ENCODE measurements around the gene TPTE2. TPM values are rescaled to one million over a fixed set of nuclear protein-coding genes. Genes with fewer than 3 reads are reported as not detected.

The TPTE2 gene
- total RNA-seq, 1 donor from 2014 or later: not detected

GRCh38 chr13:19591864-19592263 is 30.5 kb upstream of the TPTE2 start:
- DNase-seq (ENCODE audit: low read depth): no peak
- Histone ChIP-seq H3K79me2 (ENCODE audit: insufficient read depth, low read length) (no peaks in the 10 kb centered on the region), H3K4me1 (ENCODE audit: insufficient read depth, low read length) (no peaks in the 10 kb centered on the region), H2AFZ (ENCODE audit: low read depth, low read length) (no peak overlapping the region), H3K9me3 (ENCODE audit: insufficient read depth, low read depth, low read length) (no peaks in the 10 kb centered on the region), H3K4me2 (ENCODE audit: low read length) (no peak overlapping the region), H3K27me3 (ENCODE audit: insufficient read depth, low read length) (no peaks in the 10 kb centered on the region), H4K20me1 (ENCODE audit: insufficient read depth, low read length) (no peaks in the 10 kb centered on the region), H3K27ac (ENCODE audit: low read depth, low read length) (no peak overlapping the region), H3K9ac (ENCODE audit: low read length) (no peak overlapping the region), H3K36me3 (ENCODE audit: insufficient read depth, low read length) (no peaks in the 10 kb centered on the region), H3K4me3 (ENCODE audit: insufficient read depth, low read depth, low read length) (no peak overlapping the region)
- Mint-ChIP-seq H3K4me1 (ENCODE audit: low read depth, unreplicated experiment) (no peaks in the 10 kb centered on the region), H3K27me3 (ENCODE audit: low read depth, unreplicated experiment) (peaks cover 10% of the 10 kb centered on the region), H3K27ac (ENCODE audit: unreplicated experiment) (no peak overlapping the region), H3K9me3 (ENCODE audit: unreplicated experiment) (peaks cover 4% of the 10 kb centered on the region), H3K4me3 (ENCODE audit: unreplicated experiment) (no peak overlapping the region), H3K36me3 (ENCODE audit: low read depth, unreplicated experiment) (no peaks in the 10 kb centered on the region)
- no peak for TF ChIP-seq EZH2 (IDR thresholded peaks at IDR 0.05; ENCODE audit: insufficient read depth, low read length)
- TF ChIP-seq, protein P1, sequence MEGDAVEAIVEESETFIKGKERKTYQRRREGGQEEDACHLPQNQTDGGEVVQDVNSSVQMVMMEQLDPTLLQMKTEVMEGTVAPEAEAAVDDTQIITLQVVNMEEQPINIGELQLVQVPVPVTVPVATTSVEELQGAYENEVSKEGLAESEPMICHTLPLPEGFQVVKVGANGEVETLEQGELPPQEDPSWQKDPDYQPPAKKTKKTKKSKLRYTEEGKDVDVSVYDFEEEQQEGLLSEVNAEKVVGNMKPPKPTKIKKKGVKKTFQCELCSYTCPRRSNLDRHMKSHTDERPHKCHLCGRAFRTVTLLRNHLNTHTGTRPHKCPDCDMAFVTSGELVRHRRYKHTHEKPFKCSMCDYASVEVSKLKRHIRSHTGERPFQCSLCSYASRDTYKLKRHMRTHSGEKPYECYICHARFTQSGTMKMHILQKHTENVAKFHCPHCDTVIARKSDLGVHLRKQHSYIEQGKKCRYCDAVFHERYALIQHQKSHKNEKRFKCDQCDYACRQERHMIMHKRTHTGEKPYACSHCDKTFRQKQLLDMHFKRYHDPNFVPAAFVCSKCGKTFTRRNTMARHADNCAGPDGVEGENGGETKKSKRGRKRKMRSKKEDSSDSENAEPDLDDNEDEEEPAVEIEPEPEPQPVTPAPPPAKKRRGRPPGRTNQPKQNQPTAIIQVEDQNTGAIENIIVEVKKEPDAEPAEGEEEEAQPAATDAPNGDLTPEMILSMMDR (IDR thresholded peaks at IDR 0.05; ENCODE audit: insufficient read depth, low read depth, low read length): no peak
- FAIRE-seq: no peak

DNA sequence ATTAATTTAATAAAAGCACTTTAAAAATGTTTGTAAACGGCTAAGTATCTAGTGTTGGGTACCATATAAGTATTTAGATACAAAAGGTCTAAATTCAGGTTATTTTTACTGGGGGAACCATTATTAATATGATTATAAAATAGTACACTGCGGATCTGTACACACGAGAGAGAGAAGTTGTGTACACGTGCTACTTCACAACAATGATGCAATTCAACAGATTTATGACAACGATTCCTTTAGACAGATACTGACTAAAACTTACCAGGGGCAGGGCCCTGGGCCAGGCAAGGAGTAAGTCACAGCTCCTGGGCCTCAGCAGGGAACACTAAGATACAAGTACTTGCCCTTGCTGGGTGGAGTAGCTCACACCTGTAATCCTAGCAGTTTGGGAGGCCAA is 29.1 kb upstream of the TPTE2 start:
- H2AFZ ChIP-seq (ENCODE audit: low read depth, low read length): no peak overlapping the region
- H3K27me3 ChIP-seq (ENCODE audit: insufficient read depth, low read length): no peaks in the 10 kb centered on the region
- no peaks in the 10 kb centered on the region for H3K79me2 ChIP-seq (ENCODE audit: insufficient read depth, low read length)
- no peaks in the 10 kb centered on the region for H3K36me3 ChIP-seq (ENCODE audit: insufficient read depth, low read length)
- H3K9me3 Mint-ChIP-seq (ENCODE audit: unreplicated experiment): peaks cover 4% of the 10 kb centered on the region
- no peak overlapping the region for H3K27ac Mint-ChIP-seq (ENCODE audit: unreplicated experiment)
- H4K20me1 ChIP-seq (ENCODE audit: insufficient read depth, low read length): no peaks in the 10 kb centered on the region
- no peak overlapping the region for H3K4me3 ChIP-seq (ENCODE audit: insufficient read depth, low read depth, low read length)
- H3K36me3 Mint-ChIP-seq (ENCODE audit: low read depth, unreplicated experiment): no peaks in the 10 kb centered on the region
- H3K9ac ChIP-seq (ENCODE audit: low read length): no peak overlapping the region
- no peak overlapping the region for H3K4me2 ChIP-seq (ENCODE audit: low read length)
- no peak overlapping the region for H3K27ac ChIP-seq (ENCODE audit: low read depth, low read length)
- FAIRE-seq (no peak), DNase-seq (ENCODE audit: low read depth) (no peak)
- H3K9me3 ChIP-seq (ENCODE audit: insufficient read depth, low read depth, low read length): no peaks in the 10 kb centered on the region
- H3K4me1 Mint-ChIP-seq (ENCODE audit: low read depth, unreplicated experiment): no peaks in the 10 kb centered on the region
- peaks cover 10% of the 10 kb centered on the region for H3K27me3 Mint-ChIP-seq (ENCODE audit: low read depth, unreplicated experiment)
- TF ChIP-seq EZH2 (IDR thresholded peaks at IDR 0.05; ENCODE audit: insufficient read depth, low read length): no peak
- TF ChIP-seq, protein P1 (IDR thresholded peaks at IDR 0.05; ENCODE audit: insufficient read depth, low read depth, low read length): no peak
- no peaks in the 10 kb centered on the region for H3K4me1 ChIP-seq (ENCODE audit: insufficient read depth, low read length)
- no peak overlapping the region for H3K4me3 Mint-ChIP-seq (ENCODE audit: unreplicated experiment)

DNA sequence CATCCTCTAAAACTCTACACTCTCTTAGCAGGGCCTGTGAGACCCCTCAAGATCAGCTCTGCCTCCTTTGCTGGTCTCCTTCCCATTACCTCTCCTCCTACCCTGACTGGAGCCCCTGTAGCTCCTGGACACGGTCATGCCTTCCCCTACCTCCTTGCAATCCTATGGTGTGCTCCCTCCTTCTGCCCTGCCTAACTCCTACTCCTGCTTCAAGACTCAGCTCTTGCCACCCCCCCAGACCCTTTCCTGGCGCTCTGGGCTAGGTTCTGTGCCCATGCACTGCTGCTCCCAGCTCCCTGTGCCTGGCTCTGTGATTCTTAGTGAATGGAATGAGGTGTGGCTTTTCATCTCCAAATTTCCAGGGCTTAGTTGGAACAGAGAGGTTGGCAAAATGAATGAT is 28.0 kb upstream of the TPTE2 start:
- DNase-seq (ENCODE audit: low read depth): no peak
- TF ChIP-seq, protein P1 (IDR thresholded peaks at IDR 0.05; ENCODE audit: insufficient read depth, low read depth, low read length): no peak
- no peak for TF ChIP-seq EZH2 (IDR thresholded peaks at IDR 0.05; ENCODE audit: insufficient read depth, low read length)

More for the DNA sequence above, 28.0 kb upstream of the TPTE2 start:
- Histone ChIP-seq H3K4me1 (ENCODE audit: insufficient read depth, low read length) (no peaks in the 10 kb centered on the region), H3K9ac (ENCODE audit: low read length) (no peak overlapping the region), H3K4me3 (ENCODE audit: insufficient read depth, low read depth, low read length) (no peak overlapping the region), H3K27me3 (ENCODE audit: insufficient read depth, low read length) (no peaks in the 10 kb centered on the region), H4K20me1 (ENCODE audit: insufficient read depth, low read length) (no peaks in the 10 kb centered on the region), H3K79me2 (ENCODE audit: insufficient read depth, low read length) (no peaks in the 10 kb centered on the region), H3K27ac (ENCODE audit: low read depth, low read length) (no peak overlapping the region), H3K9me3 (ENCODE audit: insufficient read depth, low read depth, low read length) (no peaks in the 10 kb centered on the region), H2AFZ (ENCODE audit: low read depth, low read length) (no peak overlapping the region), H3K36me3 (ENCODE audit: insufficient read depth, low read length) (no peaks in the 10 kb centered on the region), H3K4me2 (ENCODE audit: low read length) (no peak overlapping the region)
- no peak overlapping the region for H3K4me3 Mint-ChIP-seq (ENCODE audit: unreplicated experiment)
- H3K27me3 Mint-ChIP-seq (ENCODE audit: low read depth, unreplicated experiment): peaks cover 7% of the 10 kb centered on the region
- FAIRE-seq: no peak
- peaks cover 2% of the 10 kb centered on the region for H3K9me3 Mint-ChIP-seq (ENCODE audit: unreplicated experiment)
- no peak overlapping the region for H3K27ac Mint-ChIP-seq (ENCODE audit: unreplicated experiment)
- no peaks in the 10 kb centered on the region for H3K4me1 Mint-ChIP-seq (ENCODE audit: low read depth, unreplicated experiment)
- no peaks in the 10 kb centered on the region for H3K36me3 Mint-ChIP-seq (ENCODE audit: low read depth, unreplicated experiment)
